K562 (cell line): ENCODE results near the gene SEC23IP. TPM values are rescaled to one million over a fixed set of nuclear protein-coding genes. Genes with fewer than 3 reads are reported as not detected.

Source experiments
- ATAC-seq: fragments of 200-7000 bp; cut with Tn5 transposase; 3 replicates; pipeline ENCODE4 v1.9.1; 2020; ENCODE audit warnings: moderate library complexity
- BruUV-seq: library from RNA; stranded (reverse); fragments of 400-500 nt; replicated peaks from 2 replicates; lab custom pipeline; 2021; lab: Mats Ljungman, UMichigan
- CTCF ChIA-PET: fragments of 300-600 bp; formaldehyde crosslinking; extraction: SDS; loops from one replicate; lab custom pipeline; 2021; ENCODE audit warnings: low intra/inter-chr PET ratio; lab: Yijun Ruan, JAX
- POLR2A ChIA-PET: fragments of 300-600, 350-650 bp; sonication (Branson Sonifier 250); formaldehyde crosslinking; extraction: SDS; loops from one replicate; lab custom pipeline; 2021; ENCODE audit warnings: antibody characterized with exemption, inconsistent platforms; lab: Yijun Ruan, JAX
- DNase-seq, 4 experiments: peaks; one replicate each; pipeline versions ENCODE4 v3.0.0 to v3.0.0-alpha.2; 2011 to 2018; ENCODE audit warnings: low spot score in 3 of 4, mixed read lengths in 3 of 4; ENCODE audit errors: extremely low read depth in 1 of 4
- FAIRE-seq: peaks from 2 replicates; lab custom pipeline; 2011; peaks lifted over from hg19 to GRCh38; lab: Jason Lieb, UNC
- H2AFZ ChIP-seq: 2 replicates; pipeline ENCODE4 v1.6.0; 2011; ENCODE audit warnings: low read depth, low read length, control low read depth, inconsistent platforms
- H3K27ac ChIP-seq: fragments of 200-600 bp; 3 replicates; pipeline ENCODE4 v1.8.0; 2011; ENCODE audit warnings: low read depth, mild to moderate bottlenecking, control low read depth, inconsistent platforms, low read length, moderate library complexity, mixed read lengths; ENCODE audit errors: extremely low read depth
- H3K27me3 ChIP-seq, 2 experiments: fragments of 300-600 bp in 1 of 2; 2 replicates in 1 of 2; 3 replicates in 1 of 2; pipeline versions ENCODE4 v1.6.0 to v1.8.0; 2011; ENCODE audit warnings: inconsistent platforms in 2 of 2, low read length in 2 of 2, mild to moderate bottlenecking in 1 of 2, mixed read lengths in 1 of 2, moderate library complexity in 1 of 2; ENCODE audit not compliant: control insufficient read depth in 2 of 2, insufficient read depth in 2 of 2
- H3K36me3 ChIP-seq: fragments of 300-600 bp; 3 replicates; pipeline ENCODE4 v1.8.0; 2011; ENCODE audit warnings: mild to moderate bottlenecking, low read length, inconsistent platforms; ENCODE audit not compliant: control insufficient read depth, insufficient read depth
- H3K4me1 ChIP-seq, 2 experiments: fragments of 200-600 bp in 1 of 2; replicated peaks in 1 of 2; 2 replicates in 1 of 2; 3 replicates in 1 of 2; pipeline versions ENCODE4 v1.5.1 to v1.8.0; 2011; ENCODE audit warnings: inconsistent platforms in 2 of 2, low read length in 2 of 2, mild to moderate bottlenecking in 1 of 2, mixed read lengths in 1 of 2, moderate library complexity in 1 of 2; ENCODE audit not compliant: control insufficient read depth in 2 of 2, insufficient read depth in 2 of 2
- H3K4me2 ChIP-seq: 2 replicates; pipeline ENCODE4 v1.6.1; 2011; ENCODE audit warnings: low read length, control low read depth, inconsistent platforms, mixed read lengths; ENCODE audit not compliant: insufficient read depth
- H3K4me3 ChIP-seq: fragments of 200-600 bp; sonication (generic), shearing (Covaris generic); 2 replicates; pipeline ENCODE4 v1.5.1; 2016; ENCODE audit warnings: control low read depth, inconsistent platforms
- H3K79me2 ChIP-seq: fragments of 200-600 bp; 3 replicates; pipeline ENCODE4 v1.8.0; 2011; ENCODE audit warnings: low read length, inconsistent platforms; ENCODE audit not compliant: control insufficient read depth, insufficient read depth
- H3K9ac ChIP-seq, 2 experiments: 2 replicates each; pipeline versions ENCODE4 v1.6.0 to v1.6.1; 2011; ENCODE audit warnings: low read depth in 2 of 2, low read length in 2 of 2, control low read depth in 1 of 2, inconsistent platforms in 1 of 2, mild to moderate bottlenecking in 1 of 2, mixed read lengths in 1 of 2; ENCODE audit not compliant: insufficient read depth in 1 of 2
- H3K9me1 ChIP-seq: one replicate; pipeline ENCODE4 v1.6.0; 2011; ENCODE audit warnings: inconsistent platforms, mild to moderate bottlenecking, low read length, moderate library complexity; ENCODE audit not compliant: control insufficient read depth, insufficient read depth
- H3K9me3 ChIP-seq: replicated peaks from 2 replicates; pipeline ENCODE4 v1.5.1; 2011; ENCODE audit warnings: low read depth, low read length, inconsistent platforms; ENCODE audit not compliant: control insufficient read depth, insufficient read depth
- H4K20me1 ChIP-seq: replicated peaks from 2 replicates; pipeline ENCODE4 v1.6.1; 2011; ENCODE audit warnings: low read length, inconsistent platforms, mixed read lengths; ENCODE audit not compliant: control insufficient read depth, insufficient read depth
- ELK1 ChIP-seq: sonication (generic); formaldehyde crosslinking; IDR thresholded peaks from 2 replicates; pipeline ENCODE4 v1.8.1; 2022; ENCODE audit warnings: missing genetic modification reagents
- HES1 ChIP-seq: fragments of 450-650 bp; IDR thresholded peaks from 2 replicates; pipeline ENCODE4 v1.6.1; 2016; ENCODE audit warnings: low read depth, mild to moderate bottlenecking, moderate library complexity
- HNRNPK ChIP-seq: fragments of 200-400 bp; formaldehyde crosslinking; IDR thresholded peaks from one replicate; pipeline ENCODE4 v1.6.1; 2018; ENCODE audit warnings: mild to moderate bottlenecking, low read depth, low read length; ENCODE audit not compliant: poor library complexity, severe bottlenecking
- MEF2A ChIP-seq: IDR thresholded peaks from 2 replicates; pipeline ENCODE4 v1.6.1; 2011; ENCODE audit warnings: low read depth, mild to moderate bottlenecking, low read length, moderate library complexity; ENCODE audit not compliant: control insufficient read depth
- MEF2D ChIP-seq: conservative IDR thresholded peaks from 2 replicates; pipeline ENCODE4 v1.6.1; 2016; ENCODE audit warnings: low read depth, missing genetic modification characterization, missing compliant biosample characterization
- PHB ChIP-seq: fragments of 250-450 bp; sonication (Bioruptor Pico); IDR thresholded peaks from 2 replicates; pipeline ENCODE4 v1.5.0; 2021
- RBM15 ChIP-seq: fragments of 200-400 bp; formaldehyde crosslinking; IDR thresholded peaks from 2 replicates; pipeline ENCODE4 v1.6.1; 2018; ENCODE audit warnings: mild to moderate bottlenecking, low read length, moderate library complexity; ENCODE audit not compliant: insufficient read depth
- SMARCA4 ChIP-seq: fragments of 450-650 bp; IDR thresholded peaks from 2 replicates; pipeline ENCODE4 v1.6.1; 2016
- SREBF1 ChIP-seq: fragments of 150-350 bp; IDR thresholded peaks from 2 replicates; pipeline ENCODE4 v1.6.1; 2014; ENCODE audit warnings: antibody characterized with exemption, low read depth, low read length, borderline replicate concordance
- STAG1 ChIP-seq: sonication (generic); formaldehyde crosslinking; IDR thresholded peaks from 2 replicates; pipeline ENCODE4 v1.5.0; 2020; ENCODE audit warnings: missing genetic modification reagents, borderline replicate concordance
- ZFP1 ChIP-seq: fragments of 450-650 bp; formaldehyde crosslinking; IDR thresholded peaks from 2 replicates; pipeline ENCODE4 v1.4.0; 2020; ENCODE audit warnings: mild to moderate bottlenecking, mixed read lengths
- ZNF277 ChIP-seq: fragments of 250-450 bp; sonication (Bioruptor Pico); IDR thresholded peaks from 2 replicates; pipeline ENCODE4 v1.8.0; 2022; ENCODE audit warnings: inconsistent platforms, mild to moderate bottlenecking, moderate library complexity, borderline replicate concordance
- WGBS: fragments of 100-300 bp; shearing (Covaris generic); methylation state at CpG from one replicate; pipeline ENCODE4 v1.1.6; 2016; ENCODE audit warnings: low coverage, mixed read lengths; ENCODE audit not compliant: insufficient coverage; ENCODE audit errors: missing lambda C conversion rate; 5-methylcytosine and 5-hydroxymethylcytosine counted together
- in situ Hi-C: fragments of 300-500 bp; cut with MboI; formaldehyde crosslinking; loops from 4 replicates; pipeline ENCODE4 v1.15.0; 2018; ENCODE audit warnings: inconsistent platforms, mixed read lengths
- intact Hi-C: fragments of 100-400 bp; cut with micrococcal nuclease; formaldehyde crosslinking; loops from 2 replicates; pipeline ENCODE4 v1.14.2; 2022
- polyA plus RNA-seq, 8 experiments: library from polyadenylated mRNA; depleted of rRNA in 4 of 8; stranded (reverse) in 5 of 8; unstranded in 3 of 8; fragments of >200 nt; fragmentation: Nextera tagmentation in 2 of 8; fragmentation: Illumina TruSeq in 1 of 8; extraction: Ambion mirVana in 2 of 8; extraction: Trizol in 1 of 8; gene quantifications; 2 replicates each; pipeline versions ENCODE4 v1.2.1 to v1.2.3, GENCODE V29; 2011 to 2014; ENCODE audit warnings: inconsistent platforms in 1 of 8, missing spikeins in 1 of 8
- total RNA-seq, 7 experiments: library from RNA; depleted of rRNA in 6 of 7; stranded (reverse); fragments of >200 nt in 6 of 7; fragmentation: Illumina TruSeq in 2 of 7; extraction: Trizol in 2 of 7; gene quantifications; 2 replicates each; pipeline versions ENCODE4 v1.2.1 to v1.2.3, GENCODE V29; 2011 to 2021; ENCODE audit warnings: low replicate concordance in 1 of 7

The SEC23IP gene
- total and polyA plus RNA-seq, 9 of the 15 experiments (the other 6 are each of a cell fraction or from before 2014, with no cell fraction given) = 15.8 to 38.4 (median 22.5) TPM

- Histone ChIP-seq H3K36me3 (no peaks in the 10 kb centered on the region), H3K27ac (no peak overlapping the region), H4K20me1 (no peaks in the 10 kb centered on the region), H2AFZ (no peak overlapping the region), H3K9me3 (no peaks in the 10 kb centered on the region), H3K4me1 (no peaks in the 10 kb centered on the region), H3K79me2 (no peaks in the 10 kb centered on the region), H3K27me3 (peaks cover 0 to 11% of the 10 kb centered on the region in 2 experiments; a peak in 2 of 5 replicates), H3K9ac (no peak overlapping the region), H3K4me3 (no peak overlapping the region), H3K4me2 (no peak overlapping the region), H3K9me1 (no peaks in the 10 kb centered on the region)
- no TSS peak for BruUV-seq
- FAIRE-seq = no peak
- no peak for ATAC-seq
- ChIA-PET CTCF (no interaction called here), POLR2A (interaction anchor here (0.7 kb wide), 1 partner anchor 16 kb away, joined by 3 read pairs; no protein-coding TSS in a partner anchor)
- DNase-seq = no peak
- in situ Hi-C loops = no loop called here
- no peak for TF ChIP-seq ZNF277 (CRISPR knock-in tag)
- 4% methylated on average over 5 of the region's 5 CpGs for WGBS
- intact Hi-C loops = no loop called here
Observed at GRCh38 chr10:119980956-119981750, 88.6 kb downstream of the SEC23IP start.

- H3K27me3 ChIP-seq = peaks cover 0 to 11% of the 10 kb centered on the region in 2 experiments; a peak in 2 of 5 replicates
- H4K20me1 ChIP-seq = no peaks in the 10 kb centered on the region
- no peak overlapping the region for H3K9ac ChIP-seq
- H3K79me2 ChIP-seq = no peaks in the 10 kb centered on the region
- H2AFZ ChIP-seq = no peak overlapping the region
- 0% methylated on average over 1 of the region's 1 CpG for WGBS
- no peak for DNase-seq
- no peaks in the 10 kb centered on the region for H3K4me1 ChIP-seq
- BruUV-seq = no TSS peak
- H3K9me1 ChIP-seq = no peaks in the 10 kb centered on the region
- H3K36me3 ChIP-seq = no peaks in the 10 kb centered on the region
- H3K4me2 ChIP-seq = no peak overlapping the region
- no peaks in the 10 kb centered on the region for H3K9me3 ChIP-seq
- ChIA-PET POLR2A (no interaction called here), CTCF (no interaction called here)
- in situ Hi-C loops = no loop called here
- intact Hi-C loops = no loop called here
- no peak for ATAC-seq
- no peak overlapping the region for H3K4me3 ChIP-seq
- FAIRE-seq = no peak
- H3K27ac ChIP-seq = no peak overlapping the region
- TF ChIP-seq STAG1 (CRISPR knock-in tag) = no peak
- no peak for TF ChIP-seq SREBF1
- no peak for TF ChIP-seq RBM15
- TF ChIP-seq ZFP1 (CRISPR knock-in tag) = no peak
- TF ChIP-seq MEF2A = no peak
- TF ChIP-seq ELK1 (CRISPR knock-in tag) = no peak
- no peak for TF ChIP-seq MEF2D
- no peak for TF ChIP-seq HNRNPK
- TF ChIP-seq SMARCA4 = no peak
- no peak for TF ChIP-seq PHB (CRISPR knock-in tag)
- no peak for TF ChIP-seq HES1
Observed at GRCh38 chr10:119981826-119982225, 89.3 kb downstream of the SEC23IP start.
